ENCODE measurements around the gene IRF1.
"Not testable (repeated sequence)": the region's sequence is repeated elsewhere in the genome, so short reads cannot be mapped to it uniquely, and the experiment has no call there.

The IRF1 gene, protein sequence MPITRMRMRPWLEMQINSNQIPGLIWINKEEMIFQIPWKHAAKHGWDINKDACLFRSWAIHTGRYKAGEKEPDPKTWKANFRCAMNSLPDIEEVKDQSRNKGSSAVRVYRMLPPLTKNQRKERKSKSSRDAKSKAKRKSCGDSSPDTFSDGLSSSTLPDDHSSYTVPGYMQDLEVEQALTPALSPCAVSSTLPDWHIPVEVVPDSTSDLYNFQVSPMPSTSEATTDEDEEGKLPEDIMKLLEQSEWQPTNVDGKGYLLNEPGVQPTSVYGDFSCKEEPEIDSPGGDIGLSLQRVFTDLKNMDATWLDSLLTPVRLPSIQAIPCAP

DNA sequence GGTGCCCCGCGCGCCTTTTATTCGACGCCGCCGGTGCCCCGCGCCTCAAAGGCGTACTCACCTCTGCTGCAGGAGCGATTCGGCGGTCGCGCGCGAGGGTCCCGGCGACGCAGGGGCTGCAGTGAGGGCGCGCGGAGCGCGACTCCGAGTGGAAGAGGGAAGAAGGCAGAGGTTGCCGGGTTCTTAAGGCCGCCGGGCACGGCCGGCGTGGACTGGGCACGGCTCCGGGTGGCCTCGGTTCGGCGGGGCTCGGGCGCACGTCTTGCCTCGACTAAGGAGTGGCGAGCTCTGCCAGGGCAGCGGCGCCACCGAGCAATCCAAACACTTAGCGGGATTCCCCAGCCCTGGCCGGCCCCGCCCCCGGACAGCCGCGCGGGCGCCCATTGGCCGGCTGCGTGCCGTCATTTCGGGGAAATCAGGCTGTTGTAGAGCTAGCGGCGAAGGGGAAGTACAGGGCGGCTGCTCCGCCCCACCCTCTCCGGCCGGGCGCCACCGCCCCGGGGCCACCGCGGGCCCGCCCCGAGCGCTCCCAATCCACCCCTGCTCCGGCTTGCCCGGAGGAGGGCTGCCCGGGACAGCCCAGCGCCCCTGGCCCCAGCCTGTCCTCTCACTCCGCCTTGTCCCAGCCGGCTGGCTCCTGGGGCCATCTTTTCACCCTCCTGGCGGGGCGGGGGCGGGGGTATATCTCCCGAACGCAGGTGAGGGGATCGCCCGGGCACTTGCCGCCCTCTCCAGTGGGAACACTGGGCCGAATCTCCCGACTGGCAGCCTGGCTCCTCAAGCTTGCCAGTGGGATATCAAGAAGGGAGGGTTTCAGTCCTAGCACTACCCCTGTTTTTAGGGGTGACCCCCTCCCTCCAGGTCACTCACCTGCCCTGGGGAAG lies at the start of gene IRF1:
Gene IRF1 (minus strand): TSS at position 290 of the 884 bp plus-strand sequence. CDS start 1,295 bp downstream, outside the sequence.
- Mint-ChIP-seq H3K4me1 (ENCODE audit: low read depth) (peaks cover 60% of the 10 kb centered on the region), H3K36me3 (ENCODE audit: low read depth) (peaks cover 51% of the 10 kb centered on the region), H3K4me3 (peak within 1 kb of the TSS; percentile 99), H3K27ac (peak within 1 kb of the TSS; percentile 95), H3K27me3 (ENCODE audit: low read depth) (no peaks in the 10 kb centered on the region), H3K9me3 (no peaks in the 10 kb centered on the region)
- DNase-seq (ENCODE audit: low spot score), result peak; percentile 99

DNA sequence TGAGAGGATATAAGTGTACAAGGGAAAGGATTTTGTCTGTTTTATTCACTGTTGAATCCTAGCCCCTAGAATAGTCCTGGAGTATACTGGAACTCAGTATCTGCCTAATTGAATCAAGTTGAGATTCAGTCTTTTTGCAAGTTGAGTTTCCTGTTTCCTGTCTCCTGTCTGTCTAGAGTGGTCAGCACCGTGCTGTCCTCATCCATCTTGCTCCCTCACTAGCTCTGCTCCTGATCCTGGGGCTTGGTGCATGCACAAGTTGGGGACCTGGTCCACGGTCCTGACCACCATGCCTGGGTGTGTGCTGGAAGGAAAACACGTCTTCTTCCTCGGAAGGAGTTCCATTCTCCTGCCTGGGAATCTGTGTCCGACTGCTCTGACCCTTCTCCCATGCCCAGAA lies 49.6 kb upstream of the IRF1 start:
- no peak for DNase-seq (ENCODE audit: low spot score)
- Mint-ChIP-seq H3K4me3 (no peak overlapping the region), H3K9me3 (no peaks in the 10 kb centered on the region), H3K36me3 (ENCODE audit: low read depth) (no peaks in the 10 kb centered on the region), H3K27ac (no peak overlapping the region), H3K4me1 (ENCODE audit: low read depth) (peaks cover 16% of the 10 kb centered on the region), H3K27me3 (ENCODE audit: low read depth) (peaks cover 16% of the 10 kb centered on the region)

DNA sequence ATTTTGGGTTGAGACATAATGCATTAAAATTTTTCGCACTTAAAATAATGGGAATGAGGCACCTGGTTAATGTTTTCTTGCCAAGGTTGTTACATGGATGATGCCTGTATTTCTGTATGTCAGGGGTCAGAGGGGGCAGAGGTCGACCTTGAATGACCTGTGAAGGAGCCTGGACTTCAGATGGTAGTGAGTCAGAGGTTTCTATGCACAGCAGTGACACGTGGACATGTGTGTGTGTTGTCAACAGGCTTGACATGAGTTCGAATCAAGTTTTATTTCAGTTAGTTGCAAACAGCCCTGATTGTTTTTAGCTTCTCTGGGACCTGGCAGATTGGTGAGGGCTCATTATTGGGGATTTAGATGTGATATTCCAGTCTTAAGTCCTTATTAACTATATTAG lies 49.1 kb upstream of the IRF1 start:
- H3K4me3 Mint-ChIP-seq, result no peak overlapping the region
- peaks cover 16% of the 10 kb centered on the region for H3K4me1 Mint-ChIP-seq (ENCODE audit: low read depth)
- no peaks in the 10 kb centered on the region for H3K36me3 Mint-ChIP-seq (ENCODE audit: low read depth)
- DNase-seq (ENCODE audit: low spot score), result no peak
- H3K9me3 Mint-ChIP-seq, result no peaks in the 10 kb centered on the region
- no peak overlapping the region for H3K27ac Mint-ChIP-seq
- H3K27me3 Mint-ChIP-seq (ENCODE audit: low read depth), result peaks cover 20% of the 10 kb centered on the region

DNA sequence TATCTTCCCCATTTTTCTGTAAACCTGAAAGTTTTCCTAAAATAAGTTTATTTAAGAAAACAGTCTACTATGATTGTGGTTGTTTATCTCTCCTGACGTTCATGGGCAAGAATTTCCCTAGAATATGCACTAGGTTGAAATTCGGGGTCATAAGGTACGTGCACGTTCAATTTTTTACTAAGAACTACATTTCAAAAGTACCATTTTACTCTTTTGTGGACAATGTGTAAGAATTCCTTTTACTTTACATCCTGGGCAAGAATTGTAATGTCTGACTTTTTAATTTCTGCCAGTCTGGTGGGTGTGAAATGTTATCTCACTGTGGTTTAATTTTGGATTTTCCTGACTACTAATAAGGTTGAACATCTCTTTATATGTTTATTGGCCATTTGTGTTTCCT lies 40.4 kb upstream of the IRF1 start:
- Mint-ChIP-seq H3K4me3 (peak overlapping the region; percentile 21), H3K9me3 (no peaks in the 10 kb centered on the region), H3K27ac (peak overlapping the region; percentile 63), H3K36me3 (ENCODE audit: low read depth) (no peaks in the 10 kb centered on the region), H3K27me3 (ENCODE audit: low read depth) (peaks cover 27% of the 10 kb centered on the region), H3K4me1 (ENCODE audit: low read depth) (peaks cover 42% of the 10 kb centered on the region)
- no peak for DNase-seq (ENCODE audit: low spot score)

DNA sequence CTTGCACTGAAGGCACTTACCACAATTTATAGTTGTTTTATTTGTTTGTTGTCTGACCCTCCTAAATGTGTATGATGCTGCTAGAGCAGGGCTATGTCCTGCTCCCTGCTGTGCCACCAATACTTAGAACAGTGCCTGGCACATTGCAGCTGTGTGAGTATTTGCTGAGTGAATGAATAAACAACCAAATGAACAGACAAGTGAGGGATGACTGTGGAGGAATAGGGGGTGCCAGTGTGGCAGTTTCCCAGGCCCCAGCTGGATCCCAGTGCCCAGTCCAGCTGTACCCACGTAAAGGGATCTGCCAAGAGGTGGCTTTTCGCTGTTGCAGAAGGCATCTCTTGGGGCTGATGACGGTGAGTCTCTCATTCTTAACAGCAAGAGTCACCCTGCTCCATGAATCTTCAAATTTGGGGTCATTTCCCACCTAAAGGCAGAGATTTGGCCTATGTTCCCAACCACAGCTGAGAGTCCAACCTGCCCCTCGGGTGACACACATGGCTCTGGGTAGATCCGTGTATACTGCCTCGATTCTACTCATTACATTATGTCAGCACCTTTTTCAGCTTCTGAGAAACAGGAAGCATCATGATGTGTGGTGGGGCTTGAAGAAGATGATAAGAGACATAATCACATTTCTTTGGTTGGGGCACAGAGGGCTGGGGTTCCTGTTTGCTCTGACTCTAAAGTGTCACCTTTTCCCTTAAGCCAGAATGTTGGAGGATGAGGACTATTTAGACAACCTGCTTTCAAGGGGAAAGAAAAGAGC lies 38.5 kb upstream of the IRF1 start:
- DNase-seq (ENCODE audit: low spot score), result peak; percentile 48
- no peaks in the 10 kb centered on the region for H3K9me3 Mint-ChIP-seq
- peaks cover 2% of the 10 kb centered on the region for H3K36me3 Mint-ChIP-seq (ENCODE audit: low read depth)
- H3K27me3 Mint-ChIP-seq (ENCODE audit: low read depth), result peaks cover 12% of the 10 kb centered on the region
- peak overlapping the region; percentile 74 for H3K27ac Mint-ChIP-seq
- peak overlapping the region; percentile 52 for H3K4me3 Mint-ChIP-seq
- H3K4me1 Mint-ChIP-seq (ENCODE audit: low read depth), result peaks cover 54% of the 10 kb centered on the region

DNA sequence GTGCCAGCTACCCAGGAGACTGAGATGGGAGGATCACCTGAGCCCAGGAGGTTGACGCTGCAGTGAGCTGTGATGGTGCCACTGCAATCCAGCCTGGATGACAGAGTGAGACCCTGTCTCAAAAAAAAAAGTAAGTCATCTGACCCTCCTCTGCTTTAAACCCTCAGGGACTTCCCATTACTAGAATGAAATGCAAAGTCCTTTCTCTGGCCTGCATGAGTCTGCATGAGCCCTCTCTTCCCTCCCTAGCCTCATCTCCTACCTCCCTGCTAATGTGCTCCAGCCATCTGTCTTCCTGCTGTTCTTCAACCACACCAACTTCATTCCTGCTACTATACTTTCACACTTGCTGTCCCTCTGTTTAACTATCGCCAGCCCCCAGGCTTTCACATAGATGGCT lies 37.4 kb upstream of the IRF1 start:
- DNase-seq (ENCODE audit: low spot score), result no peak
- peaks cover 2% of the 10 kb centered on the region for H3K36me3 Mint-ChIP-seq (ENCODE audit: low read depth)
- H3K27me3 Mint-ChIP-seq (ENCODE audit: low read depth), result peaks cover 12% of the 10 kb centered on the region
- no peak overlapping the region for H3K4me3 Mint-ChIP-seq
- peaks cover 54% of the 10 kb centered on the region for H3K4me1 Mint-ChIP-seq (ENCODE audit: low read depth)
- no peak overlapping the region for H3K27ac Mint-ChIP-seq
- H3K9me3 Mint-ChIP-seq, result no peaks in the 10 kb centered on the region

DNA sequence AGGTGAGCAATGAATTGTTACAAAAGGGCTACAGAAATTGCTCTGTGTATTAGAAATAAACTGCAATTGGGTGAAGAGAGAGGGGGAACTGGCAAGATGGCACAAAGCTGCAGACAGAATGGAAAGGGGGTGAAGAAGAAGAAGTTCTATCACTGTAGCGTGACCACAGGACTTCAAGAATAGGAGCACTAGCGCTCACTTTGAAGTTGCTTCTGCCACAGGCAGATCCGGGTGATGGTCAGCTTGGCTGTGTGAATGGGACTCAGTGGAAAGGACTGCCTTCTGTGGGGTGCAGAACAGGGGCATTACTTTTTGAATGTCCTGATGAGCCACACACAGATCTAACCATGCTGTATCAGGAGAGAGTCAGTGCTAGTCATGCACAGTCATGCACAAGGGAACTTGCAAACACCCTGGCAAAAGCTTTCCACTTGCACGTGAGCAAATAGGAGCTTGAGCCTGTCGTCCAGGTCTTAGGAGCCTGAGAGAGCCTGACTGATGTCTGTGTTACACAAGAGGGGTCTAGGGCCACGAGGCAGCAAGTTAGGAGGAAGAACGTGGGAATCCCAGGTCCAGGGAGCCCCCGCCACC lies 36.5 kb upstream of the IRF1 start:
- no peak overlapping the region for H3K4me3 Mint-ChIP-seq
- H3K9me3 Mint-ChIP-seq, result peaks cover 3% of the 10 kb centered on the region
- peak overlapping the region; percentile 42 for H3K27ac Mint-ChIP-seq
- peaks cover 7% of the 10 kb centered on the region for H3K27me3 Mint-ChIP-seq (ENCODE audit: low read depth)
- peaks cover 53% of the 10 kb centered on the region for H3K4me1 Mint-ChIP-seq (ENCODE audit: low read depth)
- no peak for DNase-seq (ENCODE audit: low spot score)
- H3K36me3 Mint-ChIP-seq (ENCODE audit: low read depth), result peaks cover 2% of the 10 kb centered on the region

DNA sequence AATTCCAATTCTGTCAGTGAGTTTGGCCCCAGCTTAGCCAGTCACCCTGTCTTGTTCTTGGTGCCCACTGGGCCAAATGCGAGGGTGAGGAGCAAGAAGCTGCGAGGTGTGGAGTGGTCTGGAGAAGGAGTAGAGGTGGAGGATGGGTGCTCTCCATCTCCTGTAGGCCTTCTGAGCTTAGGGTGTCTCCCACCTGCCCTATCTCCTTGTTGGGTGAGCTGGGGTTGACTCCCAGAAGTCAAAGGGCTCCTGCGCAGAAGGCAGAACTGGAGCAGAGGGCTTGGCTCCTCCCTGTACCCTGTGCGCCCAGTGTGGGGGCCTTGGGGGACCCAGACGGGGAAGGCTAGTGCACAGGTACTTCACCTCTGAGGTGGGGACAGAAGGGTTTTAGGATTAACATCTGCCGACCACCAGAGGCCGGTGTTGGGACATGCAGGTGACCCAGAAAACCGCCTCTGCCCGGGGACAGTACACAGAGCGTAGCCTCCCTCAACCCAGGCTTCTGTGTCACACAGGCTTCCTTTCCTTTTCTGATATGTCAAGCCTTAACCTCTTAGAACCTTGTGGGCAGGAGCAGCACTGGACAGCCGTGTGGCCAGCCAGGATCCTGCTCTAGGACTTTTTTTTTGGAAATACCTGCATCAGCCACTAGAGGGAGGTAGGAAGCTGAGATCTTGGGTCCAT lies 35.9 kb upstream of the IRF1 start:
- Mint-ChIP-seq H3K27ac (peak overlapping the region; percentile 42), H3K4me3 (no peak overlapping the region), H3K27me3 (ENCODE audit: low read depth) (peaks cover 3% of the 10 kb centered on the region), H3K9me3 (peaks cover 7% of the 10 kb centered on the region), H3K36me3 (ENCODE audit: low read depth) (peaks cover 2% of the 10 kb centered on the region), H3K4me1 (ENCODE audit: low read depth) (peaks cover 46% of the 10 kb centered on the region)
- DNase-seq (ENCODE audit: low spot score), result peak; percentile 41

DNA sequence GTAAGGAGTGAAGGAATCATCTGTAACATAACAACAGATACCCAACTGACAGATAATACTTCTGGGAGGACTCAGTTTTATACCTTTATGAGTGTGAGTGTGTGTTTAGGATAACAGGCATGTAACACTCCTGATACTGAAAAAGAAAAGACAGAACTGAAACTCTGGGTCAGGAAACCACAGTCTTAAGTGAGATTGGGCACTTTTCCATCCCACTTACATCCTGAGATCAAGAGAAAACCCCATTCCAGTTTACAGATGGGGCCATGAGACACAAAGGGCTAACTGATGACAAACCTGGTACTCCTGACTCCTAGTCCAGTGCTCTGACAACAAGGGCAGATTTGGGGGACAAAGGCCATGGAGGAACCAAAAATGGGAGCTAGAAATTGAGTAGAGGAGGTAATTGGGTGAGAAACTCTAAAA lies 34.7 kb upstream of the IRF1 start:
- peaks cover 42% of the 10 kb centered on the region for H3K4me1 Mint-ChIP-seq (ENCODE audit: low read depth)
- peaks cover 11% of the 10 kb centered on the region for H3K9me3 Mint-ChIP-seq
- H3K36me3 Mint-ChIP-seq (ENCODE audit: low read depth), result peaks cover 2% of the 10 kb centered on the region
- DNase-seq (ENCODE audit: low spot score), result peak; percentile 46
- peak overlapping the region; percentile 55 for H3K4me3 Mint-ChIP-seq
- no peaks in the 10 kb centered on the region for H3K27me3 Mint-ChIP-seq (ENCODE audit: low read depth)
- peak overlapping the region; percentile 46 for H3K27ac Mint-ChIP-seq

DNA sequence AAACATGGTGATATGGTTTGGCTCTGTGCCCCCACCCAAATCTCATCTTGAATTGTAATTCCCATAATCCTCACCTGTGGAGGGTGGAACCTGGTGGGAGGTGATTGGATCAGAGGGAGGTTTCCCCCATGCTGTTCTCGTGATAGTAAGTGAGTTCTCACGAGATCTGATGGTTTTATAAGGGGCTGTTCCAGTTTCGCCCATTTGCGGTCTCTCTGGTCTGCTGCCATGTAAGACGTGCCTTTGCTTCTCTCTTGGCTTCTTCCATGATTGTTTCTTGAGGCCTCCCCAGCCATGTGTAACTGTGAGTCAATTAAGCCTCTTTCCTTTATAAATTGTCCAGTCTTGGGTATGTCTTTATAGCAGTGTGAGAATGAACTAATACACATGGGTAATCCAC lies 34.3 kb upstream of the IRF1 start:
- H3K9me3 Mint-ChIP-seq, result peaks cover 15% of the 10 kb centered on the region
- H3K27ac Mint-ChIP-seq, result peak overlapping the region; percentile 46
- peaks cover 42% of the 10 kb centered on the region for H3K4me1 Mint-ChIP-seq (ENCODE audit: low read depth)
- H3K27me3 Mint-ChIP-seq (ENCODE audit: low read depth); H3K36me3 Mint-ChIP-seq (ENCODE audit: low read depth); DNase-seq (ENCODE audit: low spot score): not testable (repeated sequence)
- H3K4me3 Mint-ChIP-seq, result peak overlapping the region; percentile 55

DNA sequence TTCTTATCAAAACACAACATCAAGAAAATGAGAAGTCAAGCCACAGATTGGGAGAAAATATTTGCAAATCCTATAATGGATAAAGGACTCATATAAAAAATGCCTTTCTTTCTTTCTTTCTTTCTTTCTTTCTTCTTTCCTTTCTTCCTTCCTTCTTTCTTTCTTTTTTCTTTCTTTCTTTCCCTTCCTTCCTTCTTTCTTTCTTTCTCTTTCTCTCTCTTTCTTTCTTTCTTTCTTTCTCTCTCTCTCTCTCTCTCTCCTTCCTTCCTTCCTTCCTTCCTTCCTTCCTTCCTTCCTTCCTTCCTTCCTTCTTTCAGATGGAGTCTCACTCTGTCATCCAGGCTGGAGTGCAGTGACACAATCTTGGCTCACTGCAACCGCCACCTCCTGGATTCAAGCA lies 31.5 kb upstream of the IRF1 start:
- not testable (repeated sequence) for H3K27me3 Mint-ChIP-seq (ENCODE audit: low read depth); H3K4me3 Mint-ChIP-seq; DNase-seq (ENCODE audit: low spot score); H3K27ac Mint-ChIP-seq; H3K36me3 Mint-ChIP-seq (ENCODE audit: low read depth)
- Mint-ChIP-seq H3K4me1 (ENCODE audit: low read depth) (peaks cover 22% of the 10 kb centered on the region), H3K9me3 (peaks cover 15% of the 10 kb centered on the region)

DNA sequence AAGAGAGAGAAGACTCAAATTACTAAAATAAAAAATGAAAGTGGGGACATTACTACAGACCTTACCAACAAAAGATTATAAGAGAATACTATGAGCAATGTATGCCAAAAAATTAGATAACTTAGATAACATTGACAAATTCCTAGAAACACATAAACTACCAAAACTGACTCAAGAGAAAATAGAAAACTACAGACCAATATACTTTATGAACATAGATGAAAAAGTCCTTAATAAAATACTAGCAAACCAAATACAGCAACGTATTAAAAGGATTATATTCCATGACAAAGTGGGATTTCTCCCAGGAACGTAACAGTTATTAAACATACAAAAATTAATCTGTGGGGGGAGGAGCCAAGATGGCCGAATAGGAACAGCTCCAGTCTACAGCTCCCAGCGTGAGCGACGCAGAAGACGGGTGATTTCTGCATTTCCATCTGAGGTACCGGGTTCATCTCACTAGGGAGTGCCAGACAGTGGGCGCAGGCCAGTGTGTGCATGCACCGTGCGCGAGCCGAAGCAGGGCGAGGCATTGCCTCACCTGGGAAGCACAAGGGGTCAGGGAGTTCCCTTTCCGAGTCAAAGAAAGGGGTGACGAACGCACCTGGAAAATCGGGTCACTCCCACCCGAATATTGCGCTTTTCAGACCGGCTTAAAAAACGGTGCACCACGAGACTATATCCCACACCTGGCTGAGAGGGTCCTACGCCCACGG lies 23.2 kb upstream of the IRF1 start:
- H3K27ac Mint-ChIP-seq; DNase-seq (ENCODE audit: low spot score); H3K4me1 Mint-ChIP-seq (ENCODE audit: low read depth); H3K36me3 Mint-ChIP-seq (ENCODE audit: low read depth); H3K4me3 Mint-ChIP-seq: not testable (repeated sequence)
- Mint-ChIP-seq H3K27me3 (ENCODE audit: low read depth) (peaks cover 14% of the 10 kb centered on the region), H3K9me3 (peaks cover 14% of the 10 kb centered on the region)
